ENCODE measurements around the gene C16orf46. TPM values are rescaled to one million over a fixed set of nuclear protein-coding genes. Genes with fewer than 3 reads are reported as not detected.

C16orf46 gene
- total RNA-seq, 1 experiment from 2014 or later = 2.0 TPM

DNA sequence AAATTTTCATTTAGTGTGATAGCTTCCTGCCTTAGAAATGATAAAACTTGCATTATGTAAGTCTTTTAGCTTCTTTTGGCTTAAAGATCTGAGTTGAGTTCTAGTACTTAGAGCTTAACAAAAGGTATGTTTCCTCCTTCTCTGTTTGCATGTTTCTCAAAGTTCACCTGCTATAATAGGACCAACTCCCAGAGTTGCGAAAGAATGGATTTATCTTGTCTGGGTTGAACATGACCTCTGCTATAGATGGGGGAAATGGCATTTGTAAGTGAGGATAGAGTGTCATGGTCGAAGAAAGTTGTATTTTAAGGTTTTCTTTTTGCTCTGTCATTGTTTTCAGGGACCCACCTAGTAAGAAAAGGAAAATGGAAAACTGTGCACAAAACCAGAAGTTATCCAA, 34.2 kb downstream of the C16orf46 start:
- Histone ChIP-seq H2AFZ (ENCODE audit: low read length) (no peak overlapping the region), H2BK12ac (ENCODE audit: insufficient read length, low read depth, low read length) (no peak overlapping the region), H3K56ac (ENCODE audit: insufficient read length, low read depth, low read length) (no peak overlapping the region), H4K20me1 (ENCODE audit: control insufficient read depth, insufficient read depth, insufficient read length) (no peaks in the 10 kb centered on the region), H3K18ac (ENCODE audit: insufficient read length, low read depth, low read length) (no peak overlapping the region), H2BK5ac (ENCODE audit: insufficient read length, low read length) (no peak overlapping the region), H2BK20ac (ENCODE audit: low read depth, low read length, poor library complexity, severe bottlenecking) (no peak overlapping the region), H3K9me3 (ENCODE audit: control insufficient read depth, low read depth, low read length) (no peaks in the 10 kb centered on the region), H2AK5ac (ENCODE audit: insufficient read length, low read length) (no peak overlapping the region), H3K23me2 (ENCODE audit: insufficient read length, low read depth, low read length, poor library complexity, severe bottlenecking) (no peaks in the 10 kb centered on the region), H3K23ac (ENCODE audit: insufficient read length, low read depth, low read length) (no peak overlapping the region), H3K9ac (ENCODE audit: extremely low read depth, insufficient read length, low read length) (no peak overlapping the region), H3K4ac (ENCODE audit: low read depth, low read length) (no peak overlapping the region), H3K27me3 (ENCODE audit: insufficient read depth, low read length) (no peaks in the 10 kb centered on the region), H4K8ac (replicated peaks; ENCODE audit: insufficient read length, low read depth, low read length) (no peak overlapping the region), H2BK120ac (ENCODE audit: low read depth, low read length, poor library complexity, severe bottlenecking) (no peak overlapping the region), H3K4me2 (ENCODE audit: insufficient read depth, insufficient read length, low read length) (no peak overlapping the region), H3K27ac (ENCODE audit: insufficient read length, low read depth, low read length) (no peak overlapping the region), H3K79me1 (ENCODE audit: insufficient read depth, low read depth, low read length, poor library complexity, severe bottlenecking) (no peaks in the 10 kb centered on the region), H4K91ac (ENCODE audit: insufficient read length, low read depth, low read length) (no peak overlapping the region), H4K5ac (ENCODE audit: insufficient read length, low read depth, low read length) (no peak overlapping the region), H3K79me2 (ENCODE audit: insufficient read depth, low read length) (no peaks in the 10 kb centered on the region), H3K14ac (ENCODE audit: insufficient read depth, low read length) (no peak overlapping the region), H2BK15ac (ENCODE audit: low read depth, low read length) (no peak overlapping the region), H3T11ph (ENCODE audit: low read length) (no peak overlapping the region), H3K4me1 (ENCODE audit: insufficient read depth, low read length) (no peaks in the 10 kb centered on the region)
- H3K27me3 Mint-ChIP-seq (ENCODE audit: low read depth) = no peaks in the 10 kb centered on the region
- no CpG with 5 or more reads among the region's 2 CpGs for WGBS (ENCODE audit: extremely low coverage, insufficient read length, low lambda C conversion rate)
- TF ChIP-seq CTCF (conservative IDR thresholded peaks at IDR 0.05) = no peak
- peaks cover 34 to 65% (median 65%) of the 10 kb centered on the region in 3 experiments; a peak in 6 of 7 replicates for H3K36me3 Mint-ChIP-seq (ENCODE audit: insufficient read depth in 1 of 3, low read depth in 3 of 3)
- H3K4me1 Mint-ChIP-seq = peaks cover 4 to 5% of the 10 kb centered on the region in 2 experiments; a peak in 3 of 4 replicates
- H3K27ac Mint-ChIP-seq = no peak overlapping the region
- no peaks in the 10 kb centered on the region for H3K9me3 Mint-ChIP-seq
- DNase-seq = no peak
- H3K4me3 Mint-ChIP-seq = no peak overlapping the region
